ENCODE results near the gene SEMA7A. TPM values are rescaled to one million over a fixed set of nuclear protein-coding genes. Genes with fewer than 3 reads are reported as not detected.

The SEMA7A gene
- total RNA-seq, 2 donors from 2014 or later = 1.8 to 1.9 TPM

DNA sequence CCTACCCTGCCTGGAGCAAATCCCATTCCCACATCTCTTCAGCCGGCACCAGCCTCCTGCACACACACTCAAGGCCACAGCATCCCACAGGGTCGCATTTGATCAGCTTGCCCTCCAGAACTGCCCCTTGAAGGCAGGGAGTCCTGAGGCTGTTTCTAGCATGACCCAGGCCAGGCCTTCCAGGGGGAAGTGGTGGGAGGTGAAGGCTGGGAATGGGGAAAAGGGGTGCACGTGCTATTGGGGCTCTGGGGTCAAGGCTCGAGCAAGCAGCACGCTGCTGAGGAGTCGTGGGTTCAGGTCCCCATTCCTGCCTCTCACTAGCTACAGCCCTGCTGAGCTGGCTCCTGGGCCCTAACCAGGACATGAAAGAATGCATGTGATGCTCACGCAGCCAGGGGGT, 24.9 kb downstream of the SEMA7A start:
- ATAC-seq (no peak), DNase-seq (no peak)
- intact Hi-C loops (cut with DNase I) = no loop called here

- intact Hi-C loops (cut with DNase I) = no loop called here
- no peak for ATAC-seq
- DNase-seq = no peak
Measured at GRCh38 chr15:74408385-74408784, 25.4 kb downstream of the SEMA7A start.

DNA sequence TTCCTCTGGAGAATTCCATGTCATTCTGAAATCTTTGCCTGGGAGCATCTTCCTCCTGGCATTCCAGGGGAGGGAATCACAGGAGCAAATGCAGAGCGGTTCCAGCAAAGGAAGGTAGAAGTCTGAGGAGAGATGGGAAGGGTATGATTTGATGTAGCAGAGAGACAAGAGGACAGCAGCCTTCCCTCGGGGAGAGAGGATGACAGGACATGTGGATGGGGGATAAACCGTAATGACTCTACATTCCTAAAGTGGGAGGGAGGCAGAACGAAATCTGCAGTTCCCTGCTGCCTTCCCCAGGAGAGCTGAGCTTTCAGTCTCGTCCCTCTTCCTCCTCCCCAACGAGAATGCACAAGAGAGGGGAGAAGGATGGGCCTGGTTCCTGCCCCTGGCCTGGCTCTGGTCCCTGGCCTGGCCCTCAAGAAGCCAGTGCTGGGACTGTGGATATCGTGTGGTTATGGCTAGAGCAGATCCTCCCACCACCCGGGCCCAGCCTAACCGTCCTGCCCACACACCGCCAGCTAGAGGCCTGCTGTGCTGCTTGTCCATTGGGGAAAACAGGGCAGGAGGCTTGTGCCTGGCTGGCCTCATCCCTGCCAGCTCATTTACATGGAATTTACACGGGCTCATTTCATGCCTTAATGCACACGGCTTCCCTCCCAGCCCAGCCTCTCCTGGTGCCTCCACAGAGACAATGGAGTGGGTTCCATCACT, 26.6 kb downstream of the SEMA7A start:
- ATAC-seq (peak in 1 of 2 donors; percentile 86), DNase-seq (no peak)
- intact Hi-C loops (cut with DNase I) = no loop called here

DNA sequence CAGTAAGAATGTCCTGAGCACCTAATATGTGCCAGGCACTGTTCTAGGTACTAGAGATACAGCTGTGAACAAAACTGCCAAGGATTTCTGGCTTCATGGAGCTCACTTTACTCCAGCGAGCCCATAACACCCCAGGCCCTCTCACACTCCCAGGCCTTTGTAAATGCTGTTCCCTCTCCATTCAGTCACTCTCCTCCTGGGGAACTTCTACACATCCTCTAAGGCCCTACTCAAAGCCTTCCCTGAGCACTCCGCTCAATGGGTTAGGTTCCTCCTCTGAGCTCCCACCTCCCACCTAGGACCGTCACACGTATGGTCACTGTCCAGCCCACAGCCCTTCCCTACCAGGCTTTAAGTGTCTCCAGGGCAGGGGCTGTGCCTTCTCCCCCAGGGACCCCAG, 27.2 kb downstream of the SEMA7A start:
- ATAC-seq (no peak), DNase-seq (no peak)
- intact Hi-C loops (cut with DNase I) = no loop called here

DNA sequence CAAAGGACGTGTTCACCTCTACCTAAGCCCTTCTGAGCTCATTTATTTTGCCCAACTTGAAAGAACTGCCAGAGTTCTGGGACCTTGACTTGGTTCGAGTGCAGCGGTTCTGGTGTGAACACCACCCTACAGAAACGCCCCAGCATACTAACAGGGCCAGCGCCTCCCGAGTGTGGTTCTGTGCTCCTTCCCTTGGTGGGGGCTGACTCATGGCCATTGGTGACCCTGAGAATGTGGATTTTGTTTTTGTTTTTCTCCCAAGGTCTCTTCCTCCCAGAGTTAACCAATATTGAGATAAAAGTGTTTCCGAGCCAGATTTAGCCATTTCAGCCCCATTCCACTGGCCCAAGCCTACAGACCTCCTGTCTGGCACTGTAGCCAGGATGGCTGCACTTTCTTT, 27.9 kb downstream of the SEMA7A start:
- no peak for ATAC-seq
- no peak for DNase-seq
- intact Hi-C loops (cut with DNase I) = no loop called here

DNA sequence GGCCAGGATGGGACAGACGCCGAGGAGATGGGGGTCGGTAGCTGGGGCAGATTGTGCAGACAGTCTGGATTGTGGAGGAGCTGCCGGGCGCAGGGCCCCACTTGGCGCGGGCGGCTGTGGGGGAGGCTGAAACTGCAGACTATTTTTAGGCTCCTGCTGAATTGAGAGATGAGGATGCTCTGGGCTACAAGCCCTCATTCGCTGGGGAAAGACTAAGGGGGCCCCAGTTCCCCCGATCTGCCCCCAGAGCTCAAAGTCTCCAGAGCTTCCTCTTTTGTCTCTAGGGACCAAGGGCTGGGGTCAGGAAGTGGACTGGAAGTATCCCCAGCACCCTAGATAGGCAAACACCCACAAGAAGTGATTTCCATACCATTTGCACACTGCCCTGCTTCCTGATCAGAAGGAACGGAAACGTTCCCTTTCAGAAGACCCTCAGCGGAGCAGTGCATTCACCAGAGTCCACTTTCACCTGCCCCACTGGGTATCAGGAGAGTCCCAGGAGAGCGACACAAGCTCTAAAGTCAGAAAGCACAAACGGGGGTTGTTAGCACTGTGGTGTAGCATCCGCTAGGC, 29.7 kb downstream of the SEMA7A start:
- peak in 1 of 2 donors; percentile 73 for ATAC-seq
- intact Hi-C loops (cut with DNase I) = no loop called here
- DNase-seq = no peak

GRCh38 chr15:74403588-74403919, 30.2 kb downstream of the SEMA7A start:
- no peak for ATAC-seq
- DNase-seq = no peak
- intact Hi-C loops (cut with DNase I) = no loop called here

DNA sequence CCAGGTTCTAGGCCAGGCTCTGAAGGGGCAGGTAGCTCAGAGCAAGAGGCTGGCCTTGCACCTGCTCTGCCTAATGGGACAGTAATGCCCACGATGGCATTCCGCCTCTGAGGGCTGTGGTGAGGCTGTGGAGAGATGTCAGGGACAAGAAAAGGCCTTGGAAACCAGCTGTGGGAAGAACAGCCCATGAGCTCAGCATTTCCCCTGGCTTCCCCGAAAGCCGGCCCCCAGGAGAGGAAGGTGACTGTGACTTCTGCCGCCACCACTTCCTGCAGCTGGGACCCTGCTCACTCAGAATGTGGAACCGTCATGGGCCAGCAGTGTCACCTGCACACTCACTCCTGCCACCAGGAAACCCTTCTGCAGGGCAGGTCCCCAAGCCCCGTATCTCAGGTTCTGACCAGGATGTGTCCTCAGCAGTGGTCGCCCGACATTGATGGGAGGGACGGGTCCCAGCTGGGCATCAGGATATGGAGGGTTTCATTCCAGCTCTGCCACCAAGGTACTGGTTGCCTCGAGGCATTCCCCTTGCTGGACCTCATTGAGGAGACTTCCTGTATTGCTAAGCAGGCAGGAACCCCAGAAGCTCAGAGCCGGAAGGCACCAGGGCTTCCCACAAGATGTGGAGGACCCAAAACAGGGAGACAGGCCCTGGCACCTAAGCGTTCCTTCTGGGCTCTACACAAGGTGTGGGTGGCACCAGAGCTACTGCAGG, 30.7 kb downstream of the SEMA7A start:
- ATAC-seq (no peak), DNase-seq (no peak)
- intact Hi-C loops (cut with DNase I) = no loop called here

DNA sequence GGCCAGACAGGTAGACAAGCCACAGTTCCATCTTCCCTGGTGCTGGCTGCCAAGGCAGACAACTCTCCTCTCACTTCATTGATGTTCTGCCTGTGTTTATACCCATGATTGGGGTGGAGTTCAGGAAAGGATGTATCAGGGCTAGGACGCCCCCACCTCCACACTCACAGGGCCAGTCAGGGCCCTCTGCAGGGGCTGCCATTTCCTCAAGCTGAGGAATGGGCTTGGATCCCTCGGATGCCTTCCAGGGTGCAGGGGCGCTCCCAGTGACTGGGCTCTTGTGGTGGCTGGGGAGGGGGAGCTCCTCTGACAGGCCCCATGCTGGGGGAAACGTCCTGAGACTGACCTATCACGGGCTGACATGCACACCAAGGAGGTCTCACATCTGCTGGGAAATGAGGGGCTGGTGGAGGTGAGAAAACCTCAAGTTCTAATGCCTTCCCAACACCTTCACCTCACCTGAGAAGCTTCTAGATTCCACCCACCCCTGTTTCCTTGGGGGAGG, 31.4 kb downstream of the SEMA7A start:
- intact Hi-C loops (cut with DNase I) = no loop called here
- DNase-seq (no peak), ATAC-seq (no peak)

GRCh38 chr15:74400915-74401757, 32.6 kb downstream of the SEMA7A start:
- intact Hi-C loops (cut with DNase I) = no loop called here
- no peak for ATAC-seq
- DNase-seq = no peak

- no peak for DNase-seq
- intact Hi-C loops (cut with DNase I) = no loop called here
- ATAC-seq = no peak
Measured at GRCh38 chr15:74400313-74400860, 33.4 kb downstream of the SEMA7A start.

- no peak for ATAC-seq
- intact Hi-C loops (cut with DNase I) = no loop called here
- DNase-seq = no peak
Measured at GRCh38 chr15:74399511-74400312, 34.0 kb downstream of the SEMA7A start.

DNA sequence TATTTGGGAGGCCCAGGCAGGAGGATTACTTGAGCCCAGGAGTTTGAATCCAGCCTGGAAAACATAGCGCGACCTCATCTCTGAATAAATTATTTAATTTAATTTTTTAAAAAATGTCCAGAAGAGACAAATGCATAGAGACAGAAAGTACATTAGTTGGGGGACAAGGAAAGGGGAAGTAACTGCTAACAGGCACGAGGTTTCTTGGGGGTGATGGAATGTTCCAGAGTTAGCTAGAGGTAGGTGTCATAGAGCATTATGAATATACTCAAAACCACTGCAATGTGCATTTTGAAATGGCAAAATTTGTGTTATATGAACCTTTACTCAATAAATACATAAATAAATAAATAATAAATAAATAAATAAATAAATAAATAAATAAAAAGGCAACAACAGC, 34.7 kb downstream of the SEMA7A start:
- ATAC-seq (no peak), DNase-seq (no peak)

DNA sequence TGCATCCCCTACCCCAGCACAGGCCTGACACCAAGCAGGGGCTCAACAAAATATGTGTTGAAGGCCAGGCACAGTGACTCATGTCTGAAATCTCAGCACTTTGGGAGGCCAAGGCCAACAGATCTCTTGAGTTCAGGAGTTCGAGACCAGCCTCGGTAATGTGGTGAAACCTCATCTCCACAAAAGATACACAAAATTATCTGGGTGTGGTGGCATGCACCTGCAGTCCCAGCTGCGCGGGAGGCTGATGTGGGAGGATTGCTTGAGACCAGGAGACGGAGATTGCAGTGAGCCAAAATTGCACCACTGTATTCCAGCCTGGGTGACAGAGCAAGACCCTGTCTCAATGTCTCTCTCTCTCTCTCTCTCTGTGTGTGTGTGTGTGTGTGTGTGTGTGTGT, 35.6 kb downstream of the SEMA7A start:
- intact Hi-C loops (cut with DNase I) = no loop called here
- no peak for DNase-seq
- no peak for ATAC-seq

More for the DNA sequence above, 34.7 kb downstream of the SEMA7A start:
- intact Hi-C loops (cut with DNase I) = no loop called here

GRCh38 chr15:74397239-74398068, 36.3 kb downstream of the SEMA7A start:
- ATAC-seq (no peak), DNase-seq (no peak)
- intact Hi-C loops (cut with DNase I) = no loop called here

DNA sequence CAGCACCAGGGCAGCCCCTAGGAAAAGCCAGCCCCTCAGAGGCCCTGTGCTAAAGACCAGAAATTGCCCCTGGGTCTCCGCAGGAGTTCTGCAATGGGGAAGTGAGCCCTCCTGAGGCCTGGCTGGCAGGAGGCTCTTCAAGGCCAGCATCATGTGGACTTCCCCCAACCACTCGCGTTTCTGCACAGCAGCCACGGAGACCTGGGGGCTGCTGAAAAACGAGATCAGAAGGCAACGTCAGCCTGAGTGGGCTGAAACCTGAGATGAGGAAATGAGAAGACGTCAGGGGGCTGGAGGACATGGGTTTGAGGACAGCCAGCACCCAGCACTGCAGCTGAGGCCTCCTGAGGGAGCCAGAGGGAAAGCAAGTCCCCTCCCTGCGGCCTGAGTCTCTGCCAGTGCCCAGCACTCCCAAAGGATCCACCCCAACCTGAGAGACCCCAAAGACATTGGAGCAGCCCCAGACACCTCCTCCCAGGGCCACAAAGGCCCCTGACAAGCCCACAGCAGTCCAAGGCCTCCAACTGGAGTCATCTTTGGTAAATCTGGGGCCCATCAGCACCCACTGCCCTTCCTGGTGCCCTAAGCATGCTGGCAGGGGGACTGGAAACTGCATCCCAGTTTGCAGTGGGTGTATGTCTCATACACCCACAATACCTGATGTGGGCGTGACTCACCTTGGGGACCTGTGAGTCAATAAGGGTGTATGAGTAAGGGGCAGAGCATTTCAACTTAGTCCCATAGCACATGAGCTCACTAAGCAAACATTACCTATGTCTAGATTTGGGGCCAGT, 37.1 kb downstream of the SEMA7A start:
- no peak for ATAC-seq
- intact Hi-C loops (cut with DNase I) = no loop called here
- no peak for DNase-seq

DNA sequence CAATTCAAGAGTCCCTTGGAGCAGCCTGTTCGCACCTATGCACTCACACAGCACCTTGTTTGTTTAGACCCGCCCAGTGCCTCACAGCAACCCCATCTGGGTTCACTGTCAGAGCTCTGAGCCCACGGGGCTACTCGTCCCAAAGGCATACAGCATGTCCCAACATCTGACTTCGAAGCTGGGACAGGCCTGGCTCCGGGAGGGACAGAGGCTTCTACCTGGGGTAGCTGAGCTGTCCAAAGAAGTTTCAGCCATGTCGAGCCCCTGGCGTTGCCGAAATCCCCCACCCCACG, 37.7 kb downstream of the SEMA7A start:
- intact Hi-C loops (cut with DNase I) = no loop called here
- DNase-seq (no peak), ATAC-seq (no peak)

Measured in left cardiac atrium (tissue), 4 donors.